ENCODE measurements around the gene CHI3L1. TPM values are rescaled to one million over a fixed set of nuclear protein-coding genes. Genes with fewer than 3 reads are reported as not detected.
"Not testable (repeated sequence)": the region's sequence is repeated elsewhere in the genome, so short reads cannot be mapped to it uniquely, and the experiment has no call there.

Gene CHI3L1
- total RNA-seq = 1 to 10 TPM in 1 of 2 donors, under 1 TPM in 1; 0.68 to 5.0 TPM

DNA sequence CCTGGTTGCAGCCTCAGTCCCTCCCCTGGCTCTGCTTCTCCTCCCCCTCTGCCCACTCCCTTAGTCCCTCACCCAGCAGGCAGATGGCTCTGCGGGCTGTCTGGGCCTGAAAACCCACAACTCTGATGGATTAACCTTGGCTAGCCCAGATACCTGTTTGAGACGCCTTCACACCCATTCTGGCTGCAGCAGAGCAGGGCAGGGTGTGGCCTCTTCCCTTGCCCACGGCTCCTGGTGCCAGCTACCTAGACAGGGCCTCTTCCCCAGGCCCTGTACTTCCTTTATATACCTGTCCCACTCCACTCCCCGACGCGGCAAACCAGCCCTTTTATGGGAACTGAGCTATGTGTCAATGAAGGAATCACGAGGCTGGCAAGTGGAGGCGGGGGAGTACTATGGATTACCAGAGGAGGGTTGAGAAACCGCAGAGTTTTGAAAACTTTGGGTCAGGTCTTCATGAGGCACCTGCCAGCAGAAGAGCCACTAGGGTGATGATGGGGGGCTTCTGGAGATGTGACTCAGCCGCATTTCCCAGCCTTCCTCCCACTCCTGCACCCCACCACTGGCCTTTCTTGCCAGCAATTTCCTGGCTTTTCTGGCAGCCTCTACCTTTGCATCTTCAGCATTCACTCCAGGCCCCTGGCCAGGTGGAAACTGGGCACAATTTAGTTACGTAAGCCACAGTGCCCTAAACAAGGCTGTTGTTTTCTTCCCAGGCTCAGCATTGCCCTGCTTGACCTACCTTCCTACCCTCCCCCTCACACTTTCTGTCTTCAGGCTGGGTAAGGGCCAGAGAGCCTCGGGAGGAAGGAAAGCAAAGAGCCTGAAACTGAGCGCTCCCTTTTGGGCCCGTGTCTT is at the start of gene CHI3L1:
TSS of gene CHI3L1 (minus strand) at position 259 of the 858 bp plus-strand sequence. CDS start at position 178, 81 bp downstream.
- Histone ChIP-seq H3K36me3 (no peaks in the 10 kb centered on the region), H3K27me3 (replicated peaks; ENCODE audit: insufficient read depth) (no peaks in the 10 kb centered on the region), H3K4me3 (no peak within 1 kb of the TSS), H3K27ac (no peak within 1 kb of the TSS), H3K4me1 (ENCODE audit: control insufficient read depth in 1 of 2, low read depth in 2 of 2) (no peaks in the 10 kb centered on the region), H3K9me3 (no peaks in the 10 kb centered on the region)
- DNase-seq (ENCODE audit: low spot score) = no peak
- TF ChIP-seq, protein P1, sequence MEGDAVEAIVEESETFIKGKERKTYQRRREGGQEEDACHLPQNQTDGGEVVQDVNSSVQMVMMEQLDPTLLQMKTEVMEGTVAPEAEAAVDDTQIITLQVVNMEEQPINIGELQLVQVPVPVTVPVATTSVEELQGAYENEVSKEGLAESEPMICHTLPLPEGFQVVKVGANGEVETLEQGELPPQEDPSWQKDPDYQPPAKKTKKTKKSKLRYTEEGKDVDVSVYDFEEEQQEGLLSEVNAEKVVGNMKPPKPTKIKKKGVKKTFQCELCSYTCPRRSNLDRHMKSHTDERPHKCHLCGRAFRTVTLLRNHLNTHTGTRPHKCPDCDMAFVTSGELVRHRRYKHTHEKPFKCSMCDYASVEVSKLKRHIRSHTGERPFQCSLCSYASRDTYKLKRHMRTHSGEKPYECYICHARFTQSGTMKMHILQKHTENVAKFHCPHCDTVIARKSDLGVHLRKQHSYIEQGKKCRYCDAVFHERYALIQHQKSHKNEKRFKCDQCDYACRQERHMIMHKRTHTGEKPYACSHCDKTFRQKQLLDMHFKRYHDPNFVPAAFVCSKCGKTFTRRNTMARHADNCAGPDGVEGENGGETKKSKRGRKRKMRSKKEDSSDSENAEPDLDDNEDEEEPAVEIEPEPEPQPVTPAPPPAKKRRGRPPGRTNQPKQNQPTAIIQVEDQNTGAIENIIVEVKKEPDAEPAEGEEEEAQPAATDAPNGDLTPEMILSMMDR (IDR thresholded peaks at IDR 0.05) = no peak
- ATAC-seq (ENCODE audit: insufficient number of reproducible peaks, low FRiP score, low read depth) = no peak

DNA sequence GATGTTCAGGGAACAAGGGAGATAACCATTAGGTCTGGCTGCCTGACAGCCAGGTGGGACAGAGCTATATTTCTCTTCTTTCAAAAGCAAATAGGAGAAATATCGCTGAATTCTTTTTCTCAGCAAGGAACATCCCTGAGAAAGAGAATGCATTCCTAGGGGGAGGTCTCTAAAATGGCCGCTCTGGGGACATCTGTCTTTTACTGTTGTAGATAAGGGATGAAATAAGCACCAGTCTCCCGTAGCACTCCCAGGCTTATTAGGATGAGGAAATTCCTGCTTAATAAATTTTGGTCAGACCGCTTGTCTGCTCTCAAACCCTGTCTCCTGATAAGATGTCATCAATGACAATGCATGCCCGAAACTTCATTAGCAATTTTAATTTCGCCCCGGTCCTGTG is 48.4 kb upstream of the CHI3L1 start:
- DNase-seq (ENCODE audit: low spot score); H3K4me1 ChIP-seq (ENCODE audit: control insufficient read depth in 1 of 2, low read depth in 2 of 2); H3K27me3 ChIP-seq (replicated peaks; ENCODE audit: insufficient read depth); H3K4me3 ChIP-seq; H3K27ac ChIP-seq; H3K36me3 ChIP-seq; H3K9me3 ChIP-seq; ATAC-seq (ENCODE audit: insufficient number of reproducible peaks, low FRiP score, low read depth): not testable (repeated sequence)

DNA sequence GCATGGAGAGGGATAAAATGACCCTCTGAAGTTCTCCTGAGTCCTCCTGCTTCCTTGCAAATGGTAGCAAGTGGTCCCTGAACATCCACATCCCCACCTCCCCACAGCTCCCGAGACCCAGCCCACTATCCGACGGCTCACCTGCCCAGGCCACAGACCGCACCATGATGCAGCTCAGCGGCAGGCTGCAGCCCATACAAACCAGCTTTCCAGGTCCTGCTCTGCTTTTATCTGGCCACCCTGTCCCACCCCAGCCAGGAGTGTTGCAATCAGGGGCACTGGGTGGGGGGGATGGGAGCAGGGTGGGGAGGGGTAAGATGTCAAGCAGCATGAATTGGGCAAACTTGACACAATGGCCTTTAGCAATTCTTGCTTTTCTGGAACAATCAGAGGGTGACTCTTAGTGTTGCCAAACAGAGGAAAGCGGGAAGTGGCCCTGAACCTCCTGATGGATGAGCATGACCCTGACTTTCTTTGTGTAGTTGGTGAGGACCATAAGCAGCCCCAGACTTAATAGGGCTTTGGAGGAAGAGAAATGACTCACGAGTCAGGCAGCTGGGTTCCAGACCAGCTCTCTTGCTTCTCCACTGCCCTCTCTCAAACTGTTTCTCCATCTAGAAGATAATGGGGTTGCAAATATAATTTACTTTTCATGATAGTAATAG is 43.1 kb upstream of the CHI3L1 start, which contains the start of gene CHIT1:
TSS of gene CHIT1 (minus strand) at position 203 of the 665 bp plus-strand sequence. CDS start at position 166, 37 bp downstream.
- no peaks in the 10 kb centered on the region for H3K9me3 ChIP-seq
- H3K4me1 ChIP-seq (ENCODE audit: control insufficient read depth in 1 of 2, low read depth in 2 of 2) = no peaks in the 10 kb centered on the region
- H3K27ac ChIP-seq = no peak within 1 kb of the TSS
- H3K27me3 ChIP-seq (replicated peaks; ENCODE audit: insufficient read depth) = no peaks in the 10 kb centered on the region
- no peaks in the 10 kb centered on the region for H3K36me3 ChIP-seq
- TF ChIP-seq, protein P1 (IDR thresholded peaks at IDR 0.05) = no peak
- no peak within 1 kb of the TSS for H3K4me3 ChIP-seq
- ATAC-seq (ENCODE audit: insufficient number of reproducible peaks, low FRiP score, low read depth) (no peak), DNase-seq (ENCODE audit: low spot score) (no peak)

DNA sequence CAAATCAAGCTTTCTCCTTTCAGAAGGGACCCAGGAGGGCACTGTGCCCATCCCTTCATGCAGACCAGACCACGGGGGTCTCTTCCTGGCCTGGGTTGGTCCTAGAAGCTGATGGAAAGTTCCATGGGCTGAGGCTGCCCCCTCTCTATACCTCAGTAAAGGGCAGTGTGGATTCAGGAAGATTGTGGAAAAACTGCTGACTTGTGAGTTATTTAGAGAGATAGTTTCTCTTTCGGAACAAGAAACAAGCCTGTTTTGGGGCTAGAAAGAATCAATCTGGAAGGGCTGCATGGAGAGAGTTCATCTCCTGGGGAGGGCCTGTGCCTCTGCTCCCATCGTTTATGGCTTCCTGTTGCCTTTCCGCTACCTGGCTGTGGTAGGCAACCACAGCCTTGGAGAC is 42.2 kb upstream of the CHI3L1 start:
- no peaks in the 10 kb centered on the region for H3K36me3 ChIP-seq
- H3K27me3 ChIP-seq (replicated peaks; ENCODE audit: insufficient read depth) = no peaks in the 10 kb centered on the region
- no peaks in the 10 kb centered on the region for H3K9me3 ChIP-seq
- no peaks in the 10 kb centered on the region for H3K4me1 ChIP-seq (ENCODE audit: control insufficient read depth in 1 of 2, low read depth in 2 of 2)
- ATAC-seq (ENCODE audit: insufficient number of reproducible peaks, low FRiP score, low read depth) = no peak
- no peak overlapping the region for H3K4me3 ChIP-seq
- TF ChIP-seq, protein P1 (IDR thresholded peaks at IDR 0.05) = no peak
- no peak overlapping the region for H3K27ac ChIP-seq
- DNase-seq (ENCODE audit: low spot score) = no peak

DNA sequence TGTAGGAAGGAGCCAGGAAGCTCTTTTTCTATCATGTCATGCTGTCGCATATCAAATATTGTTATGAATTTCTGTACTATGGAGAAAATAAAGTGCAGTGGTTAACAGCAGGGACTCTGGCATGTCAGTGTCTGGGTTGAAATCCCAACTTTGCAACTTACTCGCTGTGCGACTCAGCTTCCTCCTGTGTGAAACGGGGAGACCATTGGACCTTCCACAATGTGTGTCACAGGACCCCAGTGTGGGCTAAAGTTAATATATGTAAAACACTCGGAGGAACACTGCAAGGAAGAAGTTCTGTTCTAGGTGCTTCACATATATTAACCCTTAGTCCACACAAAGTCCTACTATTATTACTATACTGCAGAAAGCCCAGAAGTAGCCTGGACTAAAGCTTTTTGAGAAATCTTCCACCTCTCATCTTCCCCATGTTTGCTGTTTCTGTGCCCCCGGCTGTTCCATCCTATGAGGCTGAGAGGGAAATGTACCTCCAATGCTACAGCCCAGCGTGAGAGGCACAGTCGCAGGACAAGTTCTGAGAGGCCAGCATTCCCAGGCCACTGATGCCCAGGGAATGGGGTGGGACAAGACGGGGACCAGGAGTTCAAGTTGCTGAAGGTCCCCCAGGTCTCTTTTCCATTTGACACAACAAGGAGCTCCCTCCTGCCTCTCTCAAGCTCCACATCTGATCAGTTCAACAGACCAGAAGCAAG is 41.0 kb upstream of the CHI3L1 start:
- no peak for ATAC-seq (ENCODE audit: insufficient number of reproducible peaks, low FRiP score, low read depth)
- H3K27ac ChIP-seq = no peak overlapping the region
- DNase-seq (ENCODE audit: low spot score) = no peak
- TF ChIP-seq, protein P1 (IDR thresholded peaks at IDR 0.05) = no peak
- H3K36me3 ChIP-seq = no peaks in the 10 kb centered on the region
- H3K4me3 ChIP-seq = no peak overlapping the region
- H3K27me3 ChIP-seq (replicated peaks; ENCODE audit: insufficient read depth) = no peaks in the 10 kb centered on the region
- no peaks in the 10 kb centered on the region for H3K4me1 ChIP-seq (ENCODE audit: control insufficient read depth in 1 of 2, low read depth in 2 of 2)
- no peaks in the 10 kb centered on the region for H3K9me3 ChIP-seq
